ENCODE data around the gene ODR4. TPM values are rescaled to one million over a fixed set of nuclear protein-coding genes. Genes with fewer than 3 reads are reported as not detected.

ODR4 gene
- 27.9 and 28.2 TPM in 2 replicates for polyA plus RNA-seq (2013)

DNA sequence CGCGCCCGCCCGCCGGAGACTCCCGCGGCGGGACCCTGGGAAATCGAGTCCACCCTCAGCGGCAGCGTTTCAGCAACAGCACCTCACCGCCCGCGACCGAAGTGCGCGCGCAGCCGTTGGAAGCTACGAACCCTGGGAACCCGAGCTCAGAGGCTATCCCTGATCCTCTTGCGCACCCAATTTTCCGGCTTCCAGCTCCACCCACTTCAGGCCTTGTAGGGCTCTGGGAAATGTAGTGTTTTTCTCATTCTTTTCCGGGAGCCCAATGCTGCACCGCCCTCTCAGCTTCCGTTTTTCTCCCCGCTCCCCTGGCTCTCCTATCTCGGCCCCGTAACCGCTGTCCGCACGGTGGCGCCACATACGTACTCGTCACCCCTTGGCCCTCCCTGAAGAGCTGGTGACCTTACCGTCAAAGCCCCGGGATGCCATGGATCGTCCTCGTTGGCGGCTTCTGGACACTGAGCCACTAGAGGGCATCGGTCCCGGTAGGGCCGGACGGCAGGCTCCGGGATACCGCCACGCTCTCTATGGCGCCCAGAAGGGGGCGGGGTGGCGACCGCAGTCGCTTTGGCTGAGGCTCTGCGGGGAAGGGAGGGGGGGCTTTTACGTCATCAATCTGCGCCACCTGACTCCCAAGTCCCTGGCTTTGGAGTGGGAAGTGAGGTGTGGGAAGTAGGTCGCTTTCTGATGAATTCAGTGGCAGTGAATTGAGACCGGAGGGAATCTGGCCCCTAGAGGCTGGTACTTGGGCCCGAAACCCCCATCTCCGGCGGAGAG is at the start of gene ODR4, which contains the start of gene TPR:
Gene ODR4 (plus strand): TSS at position 687 of the 777 bp plus-strand sequence. CDS start 3,948 bp downstream, outside the sequence.
Gene TPR (minus strand): TSS at position 102 of the 777 bp plus-strand sequence. CDS start 225 bp downstream, outside the sequence.
- Histone ChIP-seq H4K91ac (ENCODE audit: low read depth, low read length) (peak within 1 kb of the TSS; percentile 99), H2BK120ac (ENCODE audit: insufficient read depth, low read length, poor library complexity) (peak within 1 kb of the TSS; percentile 99), H4K8ac (ENCODE audit: low read depth, low read length) (peak within 1 kb of the TSS; percentile 99), H3K36me3 (ENCODE audit: control insufficient read depth in 1 of 2, insufficient read depth in 2 of 2, low read length in 2 of 2) (peaks cover 6% of the 10 kb centered on the region in 2 experiments), H4K12ac (ENCODE audit: low read depth, low read length) (peak within 1 kb of the TSS; percentile 99), H3K4me2 (ENCODE audit: low read length) (peak within 1 kb of the TSS; percentile 69), H3K79me1 (ENCODE audit: low read length) (peaks cover 11% of the 10 kb centered on the region), H2BK12ac (ENCODE audit: low read length) (peak within 1 kb of the TSS; percentile 66), H3K14ac (ENCODE audit: low read length) (peak within 1 kb of the TSS; percentile 100), H3K27ac (ENCODE audit: low read depth, low read length) (peak within 1 kb of the TSS; percentile 98), H3K4ac (ENCODE audit: low read depth, low read length) (peak within 1 kb of the TSS; percentile 94), H3K4me1 (ENCODE audit: control insufficient read depth in 1 of 2, insufficient read depth in 2 of 2, low read length in 2 of 2) (peaks cover 2% of the 10 kb centered on the region in 2 experiments), H3K9me3 (ENCODE audit: insufficient read depth, low read depth, low read length) (no peaks in the 10 kb centered on the region), H3K79me2 (ENCODE audit: control insufficient read depth, insufficient read depth, low read length, poor library complexity) (peaks cover 15% of the 10 kb centered on the region), H3K27me3 (ENCODE audit: insufficient read depth, low read length) (no peaks in the 10 kb centered on the region), H2AFZ (ENCODE audit: insufficient read depth, low read length, poor library complexity) (peak within 1 kb of the TSS; percentile 97), H3K23ac (ENCODE audit: low read length) (no peak within 1 kb of the TSS), H3K9ac (ENCODE audit: low read length) (peak within 1 kb of the TSS; percentile 92), H3K4me3 (ENCODE audit: low read depth, low read length) (peak within 1 kb of the TSS; percentile 98), H2BK5ac (ENCODE audit: low read depth, low read length, poor library complexity) (peak within 1 kb of the TSS; percentile 99), H2AK5ac (ENCODE audit: low read length) (peak within 1 kb of the TSS; percentile 15), H3K18ac (ENCODE audit: low read length) (peak within 1 kb of the TSS; percentile 98)
- peak; percentile 97 to 99 for DNase-seq
- no CpG with 5 or more reads among the region's 60 CpGs for WGBS (ENCODE audit: extremely low coverage, insufficient coverage, insufficient read length)

DNA sequence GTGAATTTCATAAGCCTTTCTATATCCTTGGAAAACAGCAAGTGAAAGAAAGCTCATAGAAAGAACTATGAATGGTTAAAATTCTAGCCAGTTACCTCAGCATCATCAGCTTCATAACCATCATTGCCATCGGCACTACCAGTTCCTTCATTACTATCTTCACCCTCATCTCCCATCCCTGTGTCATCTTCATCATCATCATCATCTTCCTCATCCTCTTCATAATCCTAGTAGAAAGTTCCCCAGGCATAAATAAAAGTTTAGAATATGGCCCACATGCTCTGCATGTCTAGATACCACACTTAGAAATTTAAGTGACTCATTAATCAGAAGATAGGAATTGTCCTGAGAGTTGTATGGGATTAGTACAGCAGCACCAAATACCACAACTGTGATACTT is 49.6 kb upstream of the ODR4 start:
- Histone ChIP-seq H3K4me3 (ENCODE audit: low read depth, low read length) (no peak overlapping the region), H3K4me2 (ENCODE audit: low read length) (no peak overlapping the region), H2AFZ (ENCODE audit: insufficient read depth, low read length, poor library complexity) (no peak overlapping the region), H2AK5ac (ENCODE audit: low read length) (no peak overlapping the region), H3K9ac (ENCODE audit: low read length) (no peak overlapping the region), H3K14ac (ENCODE audit: low read length) (no peak overlapping the region), H3K79me1 (ENCODE audit: low read length) (no peaks in the 10 kb centered on the region), H3K79me2 (ENCODE audit: control insufficient read depth, insufficient read depth, low read length, poor library complexity) (no peaks in the 10 kb centered on the region), H3K23ac (ENCODE audit: low read length) (no peak overlapping the region), H3K36me3 (ENCODE audit: control insufficient read depth in 1 of 2, insufficient read depth in 2 of 2, low read length in 2 of 2) (peaks cover 5 to 22% of the 10 kb centered on the region in 2 experiments), H2BK12ac (ENCODE audit: low read length) (no peak overlapping the region), H3K4ac (ENCODE audit: low read depth, low read length) (no peak overlapping the region), H2BK120ac (ENCODE audit: insufficient read depth, low read length, poor library complexity) (no peak overlapping the region), H3K4me1 (ENCODE audit: control insufficient read depth in 1 of 2, insufficient read depth in 2 of 2, low read length in 2 of 2) (no peaks in the 10 kb centered on the region), H4K8ac (ENCODE audit: low read depth, low read length) (no peak overlapping the region), H3K18ac (ENCODE audit: low read length) (no peak overlapping the region), H2BK5ac (ENCODE audit: low read depth, low read length, poor library complexity) (no peak overlapping the region), H3K9me3 (ENCODE audit: insufficient read depth, low read depth, low read length) (no peaks in the 10 kb centered on the region), H3K27me3 (ENCODE audit: insufficient read depth, low read length) (no peaks in the 10 kb centered on the region), H4K91ac (ENCODE audit: low read depth, low read length) (no peak overlapping the region), H3K27ac (ENCODE audit: low read depth, low read length) (no peak overlapping the region), H4K12ac (ENCODE audit: low read depth, low read length) (no peak overlapping the region)
- no peak for DNase-seq
- WGBS (ENCODE audit: extremely low coverage, insufficient coverage, insufficient read length), result no CpG with 5 or more reads among the region's 1 CpG

DNA sequence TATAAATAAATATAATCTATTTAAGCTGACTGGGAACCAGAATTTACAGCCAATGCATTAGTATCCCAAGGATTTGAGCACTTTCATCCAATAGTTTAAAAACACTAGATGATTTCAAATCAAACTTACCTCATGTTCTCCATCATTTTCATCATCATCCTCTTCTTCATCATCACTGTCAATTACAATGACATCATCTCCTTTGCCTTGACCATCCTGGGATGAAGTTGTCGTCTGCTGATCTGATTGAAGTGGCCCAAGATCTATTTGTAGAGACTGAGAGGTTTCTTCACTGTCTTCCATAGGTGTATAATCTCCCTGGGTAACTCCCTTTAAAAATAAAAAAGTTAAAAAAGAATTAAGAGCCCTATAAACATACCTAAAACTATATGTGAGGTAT is 48.3 kb upstream of the ODR4 start:
- Histone ChIP-seq H2BK120ac (ENCODE audit: insufficient read depth, low read length, poor library complexity) (no peak overlapping the region), H3K4me1 (ENCODE audit: control insufficient read depth in 1 of 2, insufficient read depth in 2 of 2, low read length in 2 of 2) (no peaks in the 10 kb centered on the region), H3K9ac (ENCODE audit: low read length) (no peak overlapping the region), H2BK5ac (ENCODE audit: low read depth, low read length, poor library complexity) (no peak overlapping the region), H3K14ac (ENCODE audit: low read length) (no peak overlapping the region), H3K4me2 (ENCODE audit: low read length) (no peak overlapping the region), H3K9me3 (ENCODE audit: insufficient read depth, low read depth, low read length) (no peaks in the 10 kb centered on the region), H3K79me1 (ENCODE audit: low read length) (no peaks in the 10 kb centered on the region), H4K12ac (ENCODE audit: low read depth, low read length) (no peak overlapping the region), H3K4me3 (ENCODE audit: low read depth, low read length) (no peak overlapping the region), H3K36me3 (ENCODE audit: control insufficient read depth in 1 of 2, insufficient read depth in 2 of 2, low read length in 2 of 2) (peaks cover 5 to 20% of the 10 kb centered on the region in 2 experiments), H3K18ac (ENCODE audit: low read length) (no peak overlapping the region), H3K27me3 (ENCODE audit: insufficient read depth, low read length) (no peaks in the 10 kb centered on the region), H3K4ac (ENCODE audit: low read depth, low read length) (no peak overlapping the region), H2AK5ac (ENCODE audit: low read length) (no peak overlapping the region), H2BK12ac (ENCODE audit: low read length) (no peak overlapping the region), H3K27ac (ENCODE audit: low read depth, low read length) (no peak overlapping the region), H3K79me2 (ENCODE audit: control insufficient read depth, insufficient read depth, low read length, poor library complexity) (no peaks in the 10 kb centered on the region), H4K91ac (ENCODE audit: low read depth, low read length) (no peak overlapping the region), H2AFZ (ENCODE audit: insufficient read depth, low read length, poor library complexity) (no peak overlapping the region), H3K23ac (ENCODE audit: low read length) (no peak overlapping the region), H4K8ac (ENCODE audit: low read depth, low read length) (no peak overlapping the region)
- DNase-seq, result no peak
- no CpG with 5 or more reads among the region's 1 CpG for WGBS (ENCODE audit: extremely low coverage, insufficient coverage, insufficient read length)

DNA sequence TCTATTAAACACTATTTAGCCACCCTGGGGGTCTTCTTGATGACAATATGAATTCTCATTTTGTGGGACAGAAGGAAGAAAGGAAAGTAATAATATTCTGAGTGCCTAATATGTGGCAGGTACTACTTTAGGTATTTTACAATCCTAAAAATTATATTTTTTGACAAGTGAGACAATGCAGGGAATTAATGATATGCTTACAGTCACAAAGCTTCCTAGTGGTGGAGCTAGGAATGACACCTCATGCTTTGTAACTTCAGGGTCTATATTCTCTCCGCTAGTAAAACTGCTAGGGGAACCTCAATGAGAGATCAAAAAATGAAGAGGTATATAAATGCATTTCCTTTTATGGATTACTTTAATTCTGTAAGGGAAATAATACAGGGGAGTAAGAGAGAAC is 44.9 kb upstream of the ODR4 start:
- Histone ChIP-seq H4K12ac (ENCODE audit: low read depth, low read length) (no peak overlapping the region), H2AFZ (ENCODE audit: insufficient read depth, low read length, poor library complexity) (no peak overlapping the region), H3K4me3 (ENCODE audit: low read depth, low read length) (no peak overlapping the region), H2BK5ac (ENCODE audit: low read depth, low read length, poor library complexity) (no peak overlapping the region), H4K8ac (ENCODE audit: low read depth, low read length) (no peak overlapping the region), H3K36me3 (ENCODE audit: control insufficient read depth in 1 of 2, insufficient read depth in 2 of 2, low read length in 2 of 2) (peaks cover 5 to 26% of the 10 kb centered on the region in 2 experiments), H3K4me1 (ENCODE audit: control insufficient read depth in 1 of 2, insufficient read depth in 2 of 2, low read length in 2 of 2) (no peaks in the 10 kb centered on the region), H3K23ac (ENCODE audit: low read length) (no peak overlapping the region), H3K79me2 (ENCODE audit: control insufficient read depth, insufficient read depth, low read length, poor library complexity) (no peaks in the 10 kb centered on the region), H2BK120ac (ENCODE audit: insufficient read depth, low read length, poor library complexity) (no peak overlapping the region), H3K4me2 (ENCODE audit: low read length) (no peak overlapping the region), H2AK5ac (ENCODE audit: low read length) (no peak overlapping the region), H2BK12ac (ENCODE audit: low read length) (no peak overlapping the region), H3K9ac (ENCODE audit: low read length) (no peak overlapping the region), H3K27me3 (ENCODE audit: insufficient read depth, low read length) (no peaks in the 10 kb centered on the region), H3K79me1 (ENCODE audit: low read length) (no peaks in the 10 kb centered on the region), H3K18ac (ENCODE audit: low read length) (no peak overlapping the region), H3K27ac (ENCODE audit: low read depth, low read length) (no peak overlapping the region), H3K14ac (ENCODE audit: low read length) (no peak overlapping the region), H4K91ac (ENCODE audit: low read depth, low read length) (no peak overlapping the region), H3K4ac (ENCODE audit: low read depth, low read length) (no peak overlapping the region), H3K9me3 (ENCODE audit: insufficient read depth, low read depth, low read length) (no peaks in the 10 kb centered on the region)
- WGBS (ENCODE audit: extremely low coverage, insufficient coverage, insufficient read length), result no CpG with 5 or more reads among the region's 1 CpG
- peak in 1 of 2 donors; percentile 13 for DNase-seq
